GM18858 (cell line): ENCODE measurements around the gene LRP8.

Experiments
- ATAC-seq: cut with Tn5 transposase; IDR thresholded peaks from one replicate; pipeline ENCODE4 v1.9.1; 2021; ENCODE audit not compliant: unreplicated experiment

The LRP8 gene

GRCh38 chr1:53266038-53266437 lies 61.8 kb downstream of the LRP8 start:
- no peak for ATAC-seq

GRCh38 chr1:53265581-53265980 lies 62.3 kb downstream of the LRP8 start:
- no peak for ATAC-seq

- no peak for ATAC-seq
These were observed 63.8 kb downstream of the LRP8 start for GRCh38 chr1:53264048-53264447.

GRCh38 chr1:53262000-53262399 lies 65.9 kb downstream of the LRP8 start:
- no peak for ATAC-seq

GRCh38 chr1:53260631-53261247 lies 67.1 kb downstream of the LRP8 start:
- no peak for ATAC-seq

GRCh38 chr1:53259932-53260331 lies 67.9 kb downstream of the LRP8 start:
- ATAC-seq = peak; percentile 74

GRCh38 chr1:53258216-53258615 lies 69.7 kb downstream of the LRP8 start:
- ATAC-seq = no peak

- no peak for ATAC-seq
These were observed 70.3 kb downstream of the LRP8 start for GRCh38 chr1:53257454-53258081.

- ATAC-seq = no peak
These were observed 71.1 kb downstream of the LRP8 start for GRCh38 chr1:53256511-53257453.

GRCh38 chr1:53255031-53255430 lies 72.8 kb downstream of the LRP8 start:
- no peak for ATAC-seq

GRCh38 chr1:53254011-53254640 lies 73.7 kb downstream of the LRP8 start:
- no peak for ATAC-seq

- no peak for ATAC-seq
These were observed 77.5 kb downstream of the LRP8 start for GRCh38 chr1:53250325-53250724.

- ATAC-seq = no peak
These were observed 78.2 kb downstream of the LRP8 start for GRCh38 chr1:53249706-53250105.

- no peak for ATAC-seq
These were observed 81.4 kb downstream of the LRP8 start for GRCh38 chr1:53246261-53247134.

GRCh38 chr1:53244141-53244540 lies 83.7 kb downstream of the LRP8 start:
- ATAC-seq = no peak

- no peak for ATAC-seq
These were observed 85.5 kb downstream of the LRP8 start for GRCh38 chr1:53242381-53242780.

- ATAC-seq = no peak
These were observed 86.0 kb downstream of the LRP8 start for GRCh38 chr1:53241828-53242227.

GRCh38 chr1:53238197-53239155 lies 89.4 kb downstream of the LRP8 start, which contains the start of gene MAGOH:
Gene MAGOH (minus strand): TSS chr1:53238518. CDS start chr1:53238448, 70 bp downstream.
- ATAC-seq = peak; percentile 96

GRCh38 chr1:53237638-53238037 lies 90.2 kb downstream of the LRP8 start:
- no peak for ATAC-seq
